ENCODE data around the gene EIF4E2.
A peak's percentile ranks its signal among the peaks of the same experiment; 100 is the strongest.
"Not testable (repeated sequence)": the region's sequence is repeated elsewhere in the genome, so short reads cannot be mapped to it uniquely, and the experiment has no call there.

The EIF4E2 gene

GRCh38 chr2:232532419-232532818 lies 18.1 kb upstream of the EIF4E2 start:
- no peak overlapping the region for H3K9ac ChIP-seq (ENCODE audit: low read depth, low read length)
- H3K27me3 ChIP-seq (ENCODE audit: insufficient read depth, low read length) = peaks cover 16% of the 10 kb centered on the region; the same call in 1 of the 2 replicates
- no peaks in the 10 kb centered on the region; the same call in 1 of the 2 replicates for H3K9me3 ChIP-seq (ENCODE audit: insufficient read depth, low read depth, low read length)
- H3K4me3 ChIP-seq (ENCODE audit: low read length) = no peak overlapping the region
- H3K4me1 ChIP-seq (ENCODE audit: insufficient read depth, low read length) = no peaks in the 10 kb centered on the region
- H3K36me3 ChIP-seq (ENCODE audit: insufficient read depth, low read depth, low read length) = no peaks in the 10 kb centered on the region
- H3K27ac ChIP-seq (ENCODE audit: low read length) = no peak overlapping the region

GRCh38 chr2:232532821-232533220 lies 17.7 kb upstream of the EIF4E2 start:
- not testable (repeated sequence) for H3K36me3 ChIP-seq (ENCODE audit: insufficient read depth, low read depth, low read length); H3K4me3 ChIP-seq (ENCODE audit: low read length); H3K27ac ChIP-seq (ENCODE audit: low read length); H3K4me1 ChIP-seq (ENCODE audit: insufficient read depth, low read length); H3K9ac ChIP-seq (ENCODE audit: low read depth, low read length); H3K9me3 ChIP-seq (ENCODE audit: insufficient read depth, low read depth, low read length)
- H3K27me3 ChIP-seq (ENCODE audit: insufficient read depth, low read length) = peaks cover 13% of the 10 kb centered on the region; the same call in 1 of the 2 replicates

GRCh38 chr2:232533944-232534710 lies 16.4 kb upstream of the EIF4E2 start:
- no peaks in the 10 kb centered on the region for H3K27me3 ChIP-seq (ENCODE audit: insufficient read depth, low read length)
- no peak overlapping the region for H3K27ac ChIP-seq (ENCODE audit: low read length)
- no peak overlapping the region for H3K4me3 ChIP-seq (ENCODE audit: low read length)
- no peaks in the 10 kb centered on the region for H3K36me3 ChIP-seq (ENCODE audit: insufficient read depth, low read depth, low read length)
- H3K4me1 ChIP-seq (ENCODE audit: insufficient read depth, low read length) = peaks cover 6% of the 10 kb centered on the region; the same call in 1 of the 2 replicates
- no peak overlapping the region for H3K9ac ChIP-seq (ENCODE audit: low read depth, low read length)
- no peaks in the 10 kb centered on the region; the same call in 1 of the 2 replicates for H3K9me3 ChIP-seq (ENCODE audit: insufficient read depth, low read depth, low read length)

GRCh38 chr2:232534940-232535651 lies 15.4 kb upstream of the EIF4E2 start:
- no peaks in the 10 kb centered on the region; the same call in 1 of the 2 replicates for H3K9me3 ChIP-seq (ENCODE audit: insufficient read depth, low read depth, low read length)
- no peak overlapping the region for H3K9ac ChIP-seq (ENCODE audit: low read depth, low read length)
- H3K4me1 ChIP-seq (ENCODE audit: insufficient read depth, low read length) = peaks cover 9% of the 10 kb centered on the region; the same call in 1 of the 2 replicates
- H3K36me3 ChIP-seq (ENCODE audit: insufficient read depth, low read depth, low read length) = no peaks in the 10 kb centered on the region
- H3K4me3 ChIP-seq (ENCODE audit: low read length) = no peak overlapping the region
- no peaks in the 10 kb centered on the region; the same call in 1 of the 2 replicates for H3K27me3 ChIP-seq (ENCODE audit: insufficient read depth, low read length)
- no peak overlapping the region for H3K27ac ChIP-seq (ENCODE audit: low read length)

- Histone ChIP-seq H3K9me3 (ENCODE audit: insufficient read depth, low read depth, low read length) (no peaks in the 10 kb centered on the region; the same call in 1 of the 2 replicates), H3K4me1 (ENCODE audit: insufficient read depth, low read length) (peaks cover 9% of the 10 kb centered on the region; the same call in 1 of the 2 replicates), H3K36me3 (ENCODE audit: insufficient read depth, low read depth, low read length) (no peaks in the 10 kb centered on the region), H3K9ac (ENCODE audit: low read depth, low read length) (no peak overlapping the region), H3K27me3 (ENCODE audit: insufficient read depth, low read length) (no peaks in the 10 kb centered on the region; the same call in 1 of the 2 replicates), H3K27ac (ENCODE audit: low read length) (no peak overlapping the region), H3K4me3 (ENCODE audit: low read length) (no peak overlapping the region)
These were observed 14.5 kb upstream of the EIF4E2 start for GRCh38 chr2:232535761-232536530.

GRCh38 chr2:232537079-232537478 lies 13.4 kb upstream of the EIF4E2 start:
- Histone ChIP-seq H3K9me3 (ENCODE audit: insufficient read depth, low read depth, low read length) (no peaks in the 10 kb centered on the region; the same call in 1 of the 2 replicates), H3K4me3 (ENCODE audit: low read length) (no peak overlapping the region), H3K27me3 (ENCODE audit: insufficient read depth, low read length) (no peaks in the 10 kb centered on the region; the same call in 1 of the 2 replicates), H3K36me3 (ENCODE audit: insufficient read depth, low read depth, low read length) (no peaks in the 10 kb centered on the region), H3K9ac (ENCODE audit: low read depth, low read length) (no peak overlapping the region), H3K27ac (ENCODE audit: low read length) (no peak overlapping the region), H3K4me1 (ENCODE audit: insufficient read depth, low read length) (peaks cover 9% of the 10 kb centered on the region; the same call in 1 of the 2 replicates)

GRCh38 chr2:232537499-232537898 lies 13.0 kb upstream of the EIF4E2 start:
- Histone ChIP-seq H3K4me3 (ENCODE audit: low read length) (no peak overlapping the region), H3K4me1 (ENCODE audit: insufficient read depth, low read length) (peaks cover 9% of the 10 kb centered on the region; the same call in 1 of the 2 replicates), H3K9me3 (ENCODE audit: insufficient read depth, low read depth, low read length) (no peaks in the 10 kb centered on the region; the same call in 1 of the 2 replicates), H3K27ac (ENCODE audit: low read length) (no peak overlapping the region), H3K36me3 (ENCODE audit: insufficient read depth, low read depth, low read length) (no peaks in the 10 kb centered on the region), H3K27me3 (ENCODE audit: insufficient read depth, low read length) (no peaks in the 10 kb centered on the region; the same call in 1 of the 2 replicates), H3K9ac (ENCODE audit: low read depth, low read length) (no peak overlapping the region)

GRCh38 chr2:232538671-232539070 lies 11.8 kb upstream of the EIF4E2 start:
- Histone ChIP-seq H3K27ac (ENCODE audit: low read length) (no peak overlapping the region), H3K27me3 (ENCODE audit: insufficient read depth, low read length) (no peaks in the 10 kb centered on the region; the same call in 1 of the 2 replicates), H3K9me3 (ENCODE audit: insufficient read depth, low read depth, low read length) (no peaks in the 10 kb centered on the region; the same call in 1 of the 2 replicates), H3K9ac (ENCODE audit: low read depth, low read length) (0 out of 2 replicates have a peak overlapping the region, but pooled peaks have one; percentile 8), H3K4me3 (ENCODE audit: low read length) (no peak overlapping the region), H3K4me1 (ENCODE audit: insufficient read depth, low read length) (peaks cover 9% of the 10 kb centered on the region; the same call in 1 of the 2 replicates), H3K36me3 (ENCODE audit: insufficient read depth, low read depth, low read length) (no peaks in the 10 kb centered on the region)

- H3K9me3 ChIP-seq (ENCODE audit: insufficient read depth, low read depth, low read length) = no peaks in the 10 kb centered on the region; the same call in 1 of the 2 replicates
- no peak within 1 kb of the TSS for H3K4me3 ChIP-seq (ENCODE audit: low read length)
- H3K9ac ChIP-seq (ENCODE audit: low read depth, low read length) = 0 out of 2 replicates have a peak within 1 kb of the TSS, but pooled peaks have one; percentile 8
- no peaks in the 10 kb centered on the region for H3K36me3 ChIP-seq (ENCODE audit: insufficient read depth, low read depth, low read length)
- no peak within 1 kb of the TSS for H3K27ac ChIP-seq (ENCODE audit: low read length)
- H3K27me3 ChIP-seq (ENCODE audit: insufficient read depth, low read length) = no peaks in the 10 kb centered on the region; the same call in 1 of the 2 replicates
- peaks cover 9% of the 10 kb centered on the region; the same call in 1 of the 2 replicates for H3K4me1 ChIP-seq (ENCODE audit: insufficient read depth, low read length)
These were observed 10.9 kb upstream of the EIF4E2 start, which contains the start of gene CHRNG for GRCh38 chr2:232539298-232540231. CHRNG (plus strand) TSS chr2:232539692; CDS start chr2:232539748, 56 bp downstream.

GRCh38 chr2:232540441-232541041 lies 9.9 kb upstream of the EIF4E2 start:
- no peak overlapping the region for H3K27ac ChIP-seq (ENCODE audit: low read length)
- H3K27me3 ChIP-seq (ENCODE audit: insufficient read depth, low read length) = no peaks in the 10 kb centered on the region; the same call in 1 of the 2 replicates
- H3K36me3 ChIP-seq (ENCODE audit: insufficient read depth, low read depth, low read length) = no peaks in the 10 kb centered on the region
- H3K4me1 ChIP-seq (ENCODE audit: insufficient read depth, low read length) = peaks cover 9% of the 10 kb centered on the region; the same call in 1 of the 2 replicates
- no peak overlapping the region for H3K9ac ChIP-seq (ENCODE audit: low read depth, low read length)
- no peaks in the 10 kb centered on the region; the same call in 1 of the 2 replicates for H3K9me3 ChIP-seq (ENCODE audit: insufficient read depth, low read depth, low read length)
- H3K4me3 ChIP-seq (ENCODE audit: low read length) = no peak overlapping the region

Data from iPS-20b (cell line).